ENCODE data around the gene BLOC1S5.

BLOC1S5 gene

DNA sequence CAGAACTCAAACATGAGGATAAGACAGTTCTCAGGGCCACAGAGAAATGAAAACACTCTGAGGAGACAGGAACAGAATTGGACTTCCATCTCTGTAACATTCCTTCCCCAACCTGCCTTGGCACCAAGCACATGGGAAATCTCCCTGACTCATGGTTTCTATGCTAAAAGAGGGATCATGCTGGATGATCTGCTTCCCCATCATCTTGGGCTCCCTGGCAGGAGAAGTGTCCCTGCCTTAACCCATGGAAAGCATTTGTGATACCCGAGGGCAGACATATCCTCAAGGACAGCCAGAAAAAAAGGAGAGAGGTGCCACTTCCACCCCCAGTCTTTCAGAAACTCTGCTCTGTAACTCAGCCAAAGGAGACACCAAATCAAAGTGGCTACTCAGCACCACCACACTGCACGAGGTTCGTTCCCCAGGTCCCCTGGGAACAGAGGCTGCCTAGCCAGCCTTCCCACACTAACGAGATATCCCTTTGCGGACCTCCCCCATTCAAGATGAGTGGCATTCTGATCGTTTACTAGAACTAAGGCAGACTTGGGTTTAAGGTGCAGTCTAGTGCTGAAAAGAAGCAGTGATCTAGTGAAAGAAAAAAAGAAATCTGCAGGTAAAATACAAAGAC is 34.8 kb downstream of the BLOC1S5 start:
- no peak for TF ChIP-seq SIN3A (IDR thresholded peaks at IDR 0.05; ENCODE audit: borderline replicate concordance, insufficient read depth, low read length)
- TF ChIP-seq, protein P1, sequence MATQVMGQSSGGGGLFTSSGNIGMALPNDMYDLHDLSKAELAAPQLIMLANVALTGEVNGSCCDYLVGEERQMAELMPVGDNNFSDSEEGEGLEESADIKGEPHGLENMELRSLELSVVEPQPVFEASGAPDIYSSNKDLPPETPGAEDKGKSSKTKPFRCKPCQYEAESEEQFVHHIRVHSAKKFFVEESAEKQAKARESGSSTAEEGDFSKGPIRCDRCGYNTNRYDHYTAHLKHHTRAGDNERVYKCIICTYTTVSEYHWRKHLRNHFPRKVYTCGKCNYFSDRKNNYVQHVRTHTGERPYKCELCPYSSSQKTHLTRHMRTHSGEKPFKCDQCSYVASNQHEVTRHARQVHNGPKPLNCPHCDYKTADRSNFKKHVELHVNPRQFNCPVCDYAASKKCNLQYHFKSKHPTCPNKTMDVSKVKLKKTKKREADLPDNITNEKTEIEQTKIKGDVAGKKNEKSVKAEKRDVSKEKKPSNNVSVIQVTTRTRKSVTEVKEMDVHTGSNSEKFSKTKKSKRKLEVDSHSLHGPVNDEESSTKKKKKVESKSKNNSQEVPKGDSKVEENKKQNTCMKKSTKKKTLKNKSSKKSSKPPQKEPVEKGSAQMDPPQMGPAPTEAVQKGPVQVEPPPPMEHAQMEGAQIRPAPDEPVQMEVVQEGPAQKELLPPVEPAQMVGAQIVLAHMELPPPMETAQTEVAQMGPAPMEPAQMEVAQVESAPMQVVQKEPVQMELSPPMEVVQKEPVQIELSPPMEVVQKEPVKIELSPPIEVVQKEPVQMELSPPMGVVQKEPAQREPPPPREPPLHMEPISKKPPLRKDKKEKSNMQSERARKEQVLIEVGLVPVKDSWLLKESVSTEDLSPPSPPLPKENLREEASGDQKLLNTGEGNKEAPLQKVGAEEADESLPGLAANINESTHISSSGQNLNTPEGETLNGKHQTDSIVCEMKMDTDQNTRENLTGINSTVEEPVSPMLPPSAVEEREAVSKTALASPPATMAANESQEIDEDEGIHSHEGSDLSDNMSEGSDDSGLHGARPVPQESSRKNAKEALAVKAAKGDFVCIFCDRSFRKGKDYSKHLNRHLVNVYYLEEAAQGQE (IDR thresholded peaks at IDR 0.05; ENCODE audit: insufficient read depth in 1 of 2, low read depth in 2 of 2, low read length in 2 of 2), result no peak

GRCh38 chr6:8027965-8028651 is 36.1 kb downstream of the BLOC1S5 start:
- TF ChIP-seq, protein P1 (IDR thresholded peaks at IDR 0.05; ENCODE audit: insufficient read depth in 1 of 2, low read depth in 2 of 2, low read length in 2 of 2), result no peak
- TF ChIP-seq POLR2AphosphoS5 (IDR thresholded peaks at IDR 0.05; ENCODE audit: low read depth, low read length) (no peak), TAF1 (IDR thresholded peaks at IDR 0.05; ENCODE audit: borderline replicate concordance, insufficient read depth, low read length) (no peak), SIN3A (IDR thresholded peaks at IDR 0.05; ENCODE audit: borderline replicate concordance, insufficient read depth, low read length) (no peak), FOXP2 (optimal IDR thresholded peaks at IDR 0.05; ENCODE audit: borderline replicate concordance, extremely low read depth, extremely low read length, insufficient read depth) (no peak)

DNA sequence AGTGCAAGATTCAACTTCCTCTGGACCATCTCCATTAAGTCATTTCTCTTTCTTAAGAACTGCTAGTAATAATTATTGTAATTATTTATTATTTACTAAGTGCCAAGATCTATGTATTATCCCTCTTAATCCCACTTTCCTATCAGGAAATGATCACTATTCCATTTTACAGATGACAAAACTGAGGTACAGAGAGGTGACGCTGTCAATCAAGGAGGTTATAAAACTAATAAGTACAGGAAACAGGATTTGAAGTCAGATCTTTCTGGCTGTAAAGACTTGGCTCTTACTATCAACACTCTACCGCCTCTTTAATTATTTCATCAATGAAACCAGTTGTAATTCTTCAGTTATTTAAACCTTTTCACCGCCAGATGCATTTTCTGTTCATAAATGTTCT is 37.4 kb downstream of the BLOC1S5 start:
- no peak for TF ChIP-seq SIN3A (IDR thresholded peaks at IDR 0.05; ENCODE audit: borderline replicate concordance, insufficient read depth, low read length)
- TF ChIP-seq, protein P1 (IDR thresholded peaks at IDR 0.05; ENCODE audit: insufficient read depth in 1 of 2, low read depth in 2 of 2, low read length in 2 of 2), result no peak
- no peak for TF ChIP-seq TAF1 (IDR thresholded peaks at IDR 0.05; ENCODE audit: borderline replicate concordance, insufficient read depth, low read length)
- TF ChIP-seq POLR2AphosphoS5 (IDR thresholded peaks at IDR 0.05; ENCODE audit: low read depth, low read length), result no peak
- no peak for TF ChIP-seq FOXP2 (optimal IDR thresholded peaks at IDR 0.05; ENCODE audit: borderline replicate concordance, extremely low read depth, extremely low read length, insufficient read depth)

- TF ChIP-seq POLR2AphosphoS5 (IDR thresholded peaks at IDR 0.05; ENCODE audit: low read depth, low read length) (no peak), TAF1 (IDR thresholded peaks at IDR 0.05; ENCODE audit: borderline replicate concordance, insufficient read depth, low read length) (no peak), SIN3A (IDR thresholded peaks at IDR 0.05; ENCODE audit: borderline replicate concordance, insufficient read depth, low read length) (no peak)
Observed at GRCh38 chr6:8025191-8025590, 39.0 kb downstream of the BLOC1S5 start.

DNA sequence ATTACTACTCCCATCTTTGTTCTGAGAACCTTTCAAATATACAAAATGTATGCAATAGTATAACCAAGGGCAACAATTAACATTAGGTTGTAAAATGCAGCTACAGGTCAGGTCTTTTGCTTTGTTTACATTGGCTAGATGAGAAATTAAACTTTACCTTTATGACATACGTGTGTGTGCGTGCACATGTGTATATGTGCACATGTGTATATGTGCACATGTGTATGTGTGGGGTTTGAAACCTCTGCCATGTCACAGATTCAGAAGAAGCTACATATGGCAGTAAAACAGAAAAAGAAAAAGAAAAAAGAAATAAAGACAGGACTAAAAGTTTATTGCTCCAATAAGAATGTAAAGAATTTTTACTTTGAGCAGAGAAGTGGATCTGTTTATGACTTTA is 40.6 kb downstream of the BLOC1S5 start:
- TF ChIP-seq TAF1 (IDR thresholded peaks at IDR 0.05; ENCODE audit: borderline replicate concordance, insufficient read depth, low read length), result no peak
- TF ChIP-seq FOXP2 (optimal IDR thresholded peaks at IDR 0.05; ENCODE audit: borderline replicate concordance, extremely low read depth, extremely low read length, insufficient read depth), result no peak
- no peak for TF ChIP-seq POLR2AphosphoS5 (IDR thresholded peaks at IDR 0.05; ENCODE audit: low read depth, low read length)
- no peak for TF ChIP-seq SIN3A (IDR thresholded peaks at IDR 0.05; ENCODE audit: borderline replicate concordance, insufficient read depth, low read length)
- TF ChIP-seq, protein P1 (IDR thresholded peaks at IDR 0.05; ENCODE audit: insufficient read depth in 1 of 2, low read depth in 2 of 2, low read length in 2 of 2), result no peak

All from PFSK-1 (cell line).